ENCODE results near the gene GHSR.
"Not testable (repeated sequence)": the region's sequence is repeated elsewhere in the genome, so short reads cannot be mapped to it uniquely, and the experiment has no call there.

The GHSR gene

GRCh38 chr3:172447611-172448579 lies at the start of gene GHSR:
Gene GHSR (minus strand): TSS chr3:172448456. CDS start chr3:172448413, 43 bp downstream.
- in situ Hi-C loops (cut with MboI; ENCODE audit: low sequenced_read_pairs): no loop called here

- in situ Hi-C loops (cut with MboI; ENCODE audit: low sequenced_read_pairs): not testable (repeated sequence)
Measured at GRCh38 chr3:172490198-172490669, 42.0 kb upstream of the GHSR start.

- in situ Hi-C loops (cut with MboI; ENCODE audit: low sequenced_read_pairs): no loop called here
Measured at GRCh38 chr3:172478116-172478515, 29.9 kb upstream of the GHSR start.

GRCh38 chr3:172476347-172476746 lies 28.1 kb upstream of the GHSR start:
- in situ Hi-C loops (cut with MboI; ENCODE audit: low sequenced_read_pairs): no loop called here

GRCh38 chr3:172475703-172476102 lies 27.4 kb upstream of the GHSR start:
- in situ Hi-C loops (cut with MboI; ENCODE audit: low sequenced_read_pairs): no loop called here

GRCh38 chr3:172471903-172472302 lies 23.6 kb upstream of the GHSR start:
- in situ Hi-C loops (cut with MboI; ENCODE audit: low sequenced_read_pairs): no loop called here

- in situ Hi-C loops (cut with MboI; ENCODE audit: low sequenced_read_pairs): no loop called here
Measured at GRCh38 chr3:172470588-172470987, 22.3 kb upstream of the GHSR start.

GRCh38 chr3:172467170-172467824 lies 19.0 kb upstream of the GHSR start:
- in situ Hi-C loops (cut with MboI; ENCODE audit: low sequenced_read_pairs): no loop called here

GRCh38 chr3:172466553-172467130 lies 18.4 kb upstream of the GHSR start:
- in situ Hi-C loops (cut with MboI; ENCODE audit: low sequenced_read_pairs): no loop called here

GRCh38 chr3:172465281-172465680 lies 17.0 kb upstream of the GHSR start:
- in situ Hi-C loops (cut with MboI; ENCODE audit: low sequenced_read_pairs): no loop called here

GRCh38 chr3:172464306-172464705 lies 16.1 kb upstream of the GHSR start:
- in situ Hi-C loops (cut with MboI; ENCODE audit: low sequenced_read_pairs): no loop called here

- in situ Hi-C loops (cut with MboI; ENCODE audit: low sequenced_read_pairs): no loop called here
Measured at GRCh38 chr3:172461530-172462138, 13.4 kb upstream of the GHSR start.

GRCh38 chr3:172456404-172456803 lies 8.1 kb upstream of the GHSR start:
- in situ Hi-C loops (cut with MboI; ENCODE audit: low sequenced_read_pairs): no loop called here

- in situ Hi-C loops (cut with MboI; ENCODE audit: low sequenced_read_pairs): no loop called here
Measured at GRCh38 chr3:172454180-172454579, 5.9 kb upstream of the GHSR start.

- in situ Hi-C loops (cut with MboI; ENCODE audit: low sequenced_read_pairs): no loop called here
Measured at GRCh38 chr3:172449466-172450149, 1.4 kb upstream of the GHSR start.

GRCh38 chr3:172448661-172449465 lies 607 bp upstream of the GHSR start:
- in situ Hi-C loops (cut with MboI; ENCODE audit: low sequenced_read_pairs): no loop called here

GRCh38 chr3:172446198-172446597 lies 2.1 kb downstream of the GHSR start:
- in situ Hi-C loops (cut with MboI; ENCODE audit: low sequenced_read_pairs): no loop called here

GRCh38 chr3:172444821-172445220 lies 3.4 kb downstream of the GHSR start:
- in situ Hi-C loops (cut with MboI; ENCODE audit: low sequenced_read_pairs): no loop called here

- in situ Hi-C loops (cut with MboI; ENCODE audit: low sequenced_read_pairs): no loop called here
Measured at GRCh38 chr3:172442606-172443005, 5.7 kb downstream of the GHSR start.

GRCh38 chr3:172441581-172441980 lies 6.7 kb downstream of the GHSR start:
- in situ Hi-C loops (cut with MboI; ENCODE audit: low sequenced_read_pairs): no loop called here
